ENCODE measurements around the gene CPED1.

Gene CPED1

DNA sequence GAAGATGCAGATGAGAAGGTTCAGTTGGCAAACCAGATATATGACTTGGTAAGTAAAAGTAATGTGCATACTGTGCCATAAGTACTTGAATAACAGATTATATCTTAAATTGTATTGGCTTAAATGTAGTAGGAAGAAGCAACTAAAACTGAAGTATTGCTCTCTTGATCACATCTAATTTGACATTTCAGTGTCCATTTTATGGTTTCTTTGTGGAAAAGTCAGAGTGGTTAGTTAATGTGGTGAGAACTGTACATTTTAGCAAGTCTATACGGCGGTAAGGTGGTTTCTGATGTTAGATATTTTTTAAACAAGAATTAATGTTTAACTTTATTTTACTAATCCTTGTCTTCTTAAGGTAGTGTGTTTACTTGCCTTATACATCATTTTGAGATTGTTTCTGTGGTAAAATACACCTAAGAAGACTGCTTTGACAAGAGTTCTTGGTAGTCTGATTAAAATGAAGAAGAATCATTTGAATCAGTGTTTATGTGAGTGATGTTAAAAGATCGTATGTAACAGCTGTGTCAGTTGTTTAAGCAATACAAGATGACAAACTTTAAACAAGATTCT, 32.8 kb upstream of the CPED1 start:
- Histone ChIP-seq H4K20me1 (ENCODE audit: insufficient read depth, low read length) (no peaks in the 10 kb centered on the region; the same call in 1 of the 2 replicates), H3K79me2 (ENCODE audit: low read length) (peaks cover 40% of the 10 kb centered on the region), H3K27ac (ENCODE audit: low read length) (no peak overlapping the region), H2AFZ (ENCODE audit: low read length) (no peak overlapping the region), H3K4me2 (ENCODE audit: low read depth, low read length) (no peak overlapping the region), H3F3A (ENCODE audit: insufficient read depth, low read length) (peaks cover 7% of the 10 kb centered on the region), H3K4me1 (ENCODE audit: low read length) (peaks cover 7% of the 10 kb centered on the region; the same call in 1 of the 2 replicates), H3K9me2 (replicated peaks; ENCODE audit: insufficient read depth, low read length) (no peaks in the 10 kb centered on the region), H3K9me3 (replicated peaks; ENCODE audit: insufficient read depth, low read length) (no peaks in the 10 kb centered on the region), H3K4me3 (ENCODE audit: low read length) (no peak overlapping the region), H3K27me3 (replicated peaks; ENCODE audit: insufficient read depth, low read length) (no peaks in the 10 kb centered on the region), H3K36me3 (replicated peaks; ENCODE audit: insufficient read depth, low read length) (peaks cover 17% of the 10 kb centered on the region; the same call in 1 of the 2 replicates), H3K9ac (ENCODE audit: low read length) (no peak overlapping the region)
- TF ChIP-seq EZH2phosphoT487 (IDR thresholded peaks at IDR 0.05; ENCODE audit: low read length) (no peak), EZH2 (optimal IDR thresholded peaks at IDR 0.05; ENCODE audit: low read depth, low read length) (no peak)
- TF ChIP-seq, protein P1, sequence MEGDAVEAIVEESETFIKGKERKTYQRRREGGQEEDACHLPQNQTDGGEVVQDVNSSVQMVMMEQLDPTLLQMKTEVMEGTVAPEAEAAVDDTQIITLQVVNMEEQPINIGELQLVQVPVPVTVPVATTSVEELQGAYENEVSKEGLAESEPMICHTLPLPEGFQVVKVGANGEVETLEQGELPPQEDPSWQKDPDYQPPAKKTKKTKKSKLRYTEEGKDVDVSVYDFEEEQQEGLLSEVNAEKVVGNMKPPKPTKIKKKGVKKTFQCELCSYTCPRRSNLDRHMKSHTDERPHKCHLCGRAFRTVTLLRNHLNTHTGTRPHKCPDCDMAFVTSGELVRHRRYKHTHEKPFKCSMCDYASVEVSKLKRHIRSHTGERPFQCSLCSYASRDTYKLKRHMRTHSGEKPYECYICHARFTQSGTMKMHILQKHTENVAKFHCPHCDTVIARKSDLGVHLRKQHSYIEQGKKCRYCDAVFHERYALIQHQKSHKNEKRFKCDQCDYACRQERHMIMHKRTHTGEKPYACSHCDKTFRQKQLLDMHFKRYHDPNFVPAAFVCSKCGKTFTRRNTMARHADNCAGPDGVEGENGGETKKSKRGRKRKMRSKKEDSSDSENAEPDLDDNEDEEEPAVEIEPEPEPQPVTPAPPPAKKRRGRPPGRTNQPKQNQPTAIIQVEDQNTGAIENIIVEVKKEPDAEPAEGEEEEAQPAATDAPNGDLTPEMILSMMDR (IDR thresholded peaks at IDR 0.05; ENCODE audit: low read length): no peak
- DNase-seq: no peak

DNA sequence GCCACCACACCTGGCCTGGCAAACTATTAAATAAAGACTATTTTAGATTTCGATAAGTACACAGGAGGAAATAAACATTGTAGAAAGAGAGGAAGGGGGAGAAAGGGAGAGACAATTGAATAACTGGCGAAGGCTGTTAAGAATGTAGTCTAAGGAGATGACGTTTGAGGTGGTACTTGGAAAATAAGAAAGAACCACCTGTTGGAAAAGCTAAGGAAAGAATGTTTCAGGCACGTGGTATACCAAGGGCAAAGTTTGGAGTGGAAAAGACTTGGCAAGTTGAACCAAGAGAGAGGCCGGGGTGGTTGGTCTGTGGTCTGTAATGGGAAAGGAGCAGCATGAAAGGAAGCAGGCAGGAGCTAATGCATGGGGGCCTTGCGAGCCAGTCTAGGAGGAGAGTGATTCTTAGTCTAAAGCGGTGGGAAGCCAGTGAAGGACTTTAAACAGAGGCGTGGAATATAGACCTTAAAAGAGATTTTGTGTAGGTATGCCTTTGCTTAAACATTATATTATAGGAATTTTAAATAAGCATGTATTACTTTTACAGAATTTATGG, 28.5 kb upstream of the CPED1 start:
- H3F3A ChIP-seq (ENCODE audit: insufficient read depth, low read length): no peaks in the 10 kb centered on the region
- peaks cover 10% of the 10 kb centered on the region; the same call in 1 of the 2 replicates for H3K36me3 ChIP-seq (replicated peaks; ENCODE audit: insufficient read depth, low read length)
- H4K20me1 ChIP-seq (ENCODE audit: insufficient read depth, low read length): no peaks in the 10 kb centered on the region
- DNase-seq: no peak
- H3K4me3 ChIP-seq (ENCODE audit: low read length): no peak overlapping the region
- TF ChIP-seq, protein P1 (IDR thresholded peaks at IDR 0.05; ENCODE audit: low read length): no peak
- TF ChIP-seq EZH2 (optimal IDR thresholded peaks at IDR 0.05; ENCODE audit: low read depth, low read length) (no peak), EZH2phosphoT487 (IDR thresholded peaks at IDR 0.05; ENCODE audit: low read length) (no peak)
- H3K9me3 ChIP-seq (replicated peaks; ENCODE audit: insufficient read depth, low read length): no peaks in the 10 kb centered on the region
- no peak overlapping the region for H3K9ac ChIP-seq (ENCODE audit: low read length)
- no peaks in the 10 kb centered on the region for H3K9me2 ChIP-seq (replicated peaks; ENCODE audit: insufficient read depth, low read length)
- H3K79me2 ChIP-seq (ENCODE audit: low read length): peaks cover 20% of the 10 kb centered on the region
- no peak overlapping the region for H3K4me2 ChIP-seq (ENCODE audit: low read depth, low read length)
- 0 out of 2 replicates have a peak, but pooled peaks cover 4% of the 10 kb centered on the region for H3K4me1 ChIP-seq (ENCODE audit: low read length)
- H3K27me3 ChIP-seq (replicated peaks; ENCODE audit: insufficient read depth, low read length): no peaks in the 10 kb centered on the region
- H3K27ac ChIP-seq (ENCODE audit: low read length): no peak overlapping the region
- no peak overlapping the region for H2AFZ ChIP-seq (ENCODE audit: low read length)

DNA sequence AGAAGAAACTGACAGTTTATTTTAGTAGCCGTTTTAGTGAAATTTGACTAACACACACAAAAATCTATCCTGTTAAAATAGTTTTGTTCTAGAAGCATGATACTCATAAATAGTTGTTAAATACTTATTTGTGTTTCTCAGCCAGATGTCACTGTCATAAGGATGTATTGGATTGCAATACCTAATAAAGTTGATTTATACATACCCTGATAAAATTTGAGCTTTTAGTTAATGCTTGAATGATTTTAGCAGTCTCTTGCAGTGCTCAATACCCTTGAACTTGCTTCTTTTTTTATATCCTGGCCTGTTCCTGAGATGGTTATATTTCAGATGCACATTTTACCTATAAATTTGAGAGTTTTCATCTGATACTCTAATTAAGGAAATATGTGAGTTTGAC, 27.8 kb upstream of the CPED1 start:
- Histone ChIP-seq H3K9me2 (replicated peaks; ENCODE audit: insufficient read depth, low read length) (no peaks in the 10 kb centered on the region), H3K9ac (ENCODE audit: low read length) (no peak overlapping the region), H3K4me3 (ENCODE audit: low read length) (no peak overlapping the region), H3K4me1 (ENCODE audit: low read length) (0 out of 2 replicates have a peak, but pooled peaks cover 4% of the 10 kb centered on the region), H3K4me2 (ENCODE audit: low read depth, low read length) (no peak overlapping the region), H3K27ac (ENCODE audit: low read length) (no peak overlapping the region), H3K36me3 (replicated peaks; ENCODE audit: insufficient read depth, low read length) (peaks cover 6% of the 10 kb centered on the region; the same call in 1 of the 2 replicates), H3K27me3 (replicated peaks; ENCODE audit: insufficient read depth, low read length) (no peaks in the 10 kb centered on the region), H2AFZ (ENCODE audit: low read length) (no peak overlapping the region), H4K20me1 (ENCODE audit: insufficient read depth, low read length) (no peaks in the 10 kb centered on the region), H3K9me3 (replicated peaks; ENCODE audit: insufficient read depth, low read length) (no peaks in the 10 kb centered on the region), H3K79me2 (ENCODE audit: low read length) (peaks cover 17% of the 10 kb centered on the region), H3F3A (ENCODE audit: insufficient read depth, low read length) (no peaks in the 10 kb centered on the region)
- TF ChIP-seq EZH2 (optimal IDR thresholded peaks at IDR 0.05; ENCODE audit: low read depth, low read length): no peak
- TF ChIP-seq, protein P1 (IDR thresholded peaks at IDR 0.05; ENCODE audit: low read length): no peak
- no peak for TF ChIP-seq EZH2phosphoT487 (IDR thresholded peaks at IDR 0.05; ENCODE audit: low read length)
- no peak for DNase-seq
